Occipital lobe (tissue), 2 donors: ENCODE results near the gene MACROH2A2. TPM values are rescaled to one million over a fixed set of nuclear protein-coding genes. Genes with fewer than 3 reads are reported as not detected.
"Not testable (repeated sequence)": the region's sequence is repeated elsewhere in the genome, so short reads cannot be mapped to it uniquely, and the experiment has no call there.

Source experiments
- DNase-seq: peaks from one replicate; lab custom pipeline; 2025; lab: John Stamatoyannopoulos, UW
- total RNA-seq: library from RNA; depleted of rRNA; stranded (reverse); fragments of >200 nt; gene quantifications from one replicate; pipeline ENCODE4 v1.2.3, GENCODE V29; 2014

MACROH2A2 gene
- total RNA-seq, 1 donor from 2014 or later, result 23.6 TPM

DNA sequence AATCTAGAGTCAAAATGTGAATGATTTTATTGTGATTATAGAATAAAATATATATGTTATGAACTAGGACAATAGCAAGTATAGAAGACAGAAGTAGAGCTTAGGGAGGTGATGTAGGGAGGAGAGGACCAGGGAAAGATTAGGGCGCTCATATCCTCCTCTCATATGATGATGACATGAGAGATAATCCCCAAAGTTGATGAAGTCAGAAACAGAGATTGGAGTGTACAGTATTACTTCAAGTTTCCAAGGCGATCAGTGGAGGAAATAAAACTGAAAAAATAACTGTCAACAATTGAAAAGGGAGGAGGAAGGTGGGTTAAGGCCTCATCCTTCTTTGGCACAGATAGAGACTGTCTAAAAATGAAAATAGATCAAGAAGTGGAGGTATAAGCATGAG is 14.9 kb downstream of the MACROH2A2 start:
- DNase-seq, result no peak

DNA sequence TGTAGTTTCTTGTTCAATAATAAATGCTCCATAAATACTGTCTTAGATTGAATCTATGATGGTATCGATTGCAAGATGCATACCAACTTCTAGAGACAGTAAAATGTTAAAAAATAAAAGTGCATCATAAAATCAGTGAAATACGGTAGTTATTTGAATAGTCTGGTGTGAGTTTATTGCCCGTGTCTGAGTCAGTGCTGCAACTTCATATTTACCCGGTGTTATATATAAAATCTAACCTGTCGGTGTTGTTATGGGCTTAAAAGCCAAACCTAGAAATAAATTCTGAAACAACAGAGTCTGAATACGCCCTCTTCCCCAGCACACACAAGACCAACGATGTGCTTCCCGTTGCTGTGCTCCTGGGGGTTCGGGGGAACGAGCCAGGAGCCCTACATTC is 16.3 kb downstream of the MACROH2A2 start:
- DNase-seq, result no peak

DNA sequence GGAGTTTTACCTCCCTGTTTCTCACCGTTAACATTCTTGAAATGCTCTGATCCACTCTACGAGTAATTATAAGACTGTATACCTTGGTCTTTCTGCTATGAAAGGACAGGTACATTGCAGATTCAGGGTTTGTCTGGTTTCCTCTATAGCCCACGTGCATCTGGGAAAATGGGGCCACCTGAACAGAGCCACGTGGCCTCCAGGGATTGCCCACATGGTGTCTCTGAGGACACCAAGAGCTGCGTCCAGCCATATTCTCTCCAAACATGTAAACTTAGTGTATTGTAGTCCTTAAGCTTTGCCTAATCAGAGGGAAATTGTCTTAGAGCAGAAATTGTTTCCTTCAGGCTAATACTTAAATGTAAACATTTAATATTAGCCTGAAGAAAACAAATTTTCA is 16.7 kb downstream of the MACROH2A2 start:
- DNase-seq, result no peak

DNA sequence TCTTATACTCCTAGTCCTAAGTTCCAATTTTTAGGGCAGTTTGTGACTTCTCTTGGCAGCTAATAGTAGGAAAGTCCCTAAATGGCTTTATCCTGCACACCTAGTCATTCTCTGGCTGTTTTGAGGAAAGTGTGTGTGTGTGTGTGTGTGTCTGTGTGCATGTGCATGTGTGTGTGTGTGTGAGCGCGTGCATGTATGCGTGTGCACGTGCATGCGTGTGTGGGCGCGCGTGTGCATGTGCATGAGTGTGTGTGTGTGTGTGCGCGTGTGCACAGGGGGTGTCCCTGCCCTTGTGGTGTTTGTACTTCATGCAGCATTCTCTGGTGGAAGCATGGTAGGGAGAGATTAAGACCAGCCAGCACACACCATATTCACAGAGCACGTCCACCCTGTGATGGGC is 18.2 kb downstream of the MACROH2A2 start:
- no peak for DNase-seq

DNA sequence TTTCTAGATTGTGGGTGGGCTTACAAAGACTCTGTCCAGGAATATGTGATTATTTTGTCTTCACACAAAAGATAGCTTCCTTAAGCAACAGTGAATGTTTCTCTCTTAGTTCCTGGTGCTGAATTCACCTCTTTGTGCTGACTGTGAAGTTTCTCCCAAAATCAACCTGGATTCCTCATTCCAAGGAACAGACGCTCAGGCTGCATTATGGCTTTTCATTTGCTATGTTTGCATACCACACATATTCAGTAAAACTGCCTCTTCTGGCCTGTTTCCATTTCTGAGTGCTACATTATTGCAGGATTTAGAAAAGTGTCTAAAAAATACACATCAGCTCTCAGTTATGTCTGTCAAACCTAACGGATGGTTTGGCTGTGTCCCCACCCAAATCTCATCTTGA is 21.5 kb downstream of the MACROH2A2 start:
- DNase-seq, result no peak

DNA sequence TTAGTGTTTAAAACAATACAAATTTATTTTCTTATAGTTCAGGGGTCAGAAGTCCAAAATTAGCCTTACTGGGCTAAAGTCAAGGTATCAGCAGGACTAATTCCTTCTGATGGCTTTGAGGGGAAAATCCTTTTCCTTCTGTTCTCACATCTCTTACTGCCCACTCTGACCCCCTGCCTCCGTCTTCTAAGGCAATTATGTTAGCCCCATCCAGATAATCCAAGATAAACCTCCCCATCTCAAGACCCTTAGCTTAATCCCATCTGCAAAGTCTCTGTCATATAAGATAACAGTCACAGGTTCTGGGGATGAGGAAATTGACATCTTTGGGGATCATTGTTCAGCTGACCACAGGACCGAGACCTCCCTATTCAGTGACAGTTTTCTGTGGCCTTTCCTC is 22.3 kb downstream of the MACROH2A2 start:
- no peak for DNase-seq

DNA sequence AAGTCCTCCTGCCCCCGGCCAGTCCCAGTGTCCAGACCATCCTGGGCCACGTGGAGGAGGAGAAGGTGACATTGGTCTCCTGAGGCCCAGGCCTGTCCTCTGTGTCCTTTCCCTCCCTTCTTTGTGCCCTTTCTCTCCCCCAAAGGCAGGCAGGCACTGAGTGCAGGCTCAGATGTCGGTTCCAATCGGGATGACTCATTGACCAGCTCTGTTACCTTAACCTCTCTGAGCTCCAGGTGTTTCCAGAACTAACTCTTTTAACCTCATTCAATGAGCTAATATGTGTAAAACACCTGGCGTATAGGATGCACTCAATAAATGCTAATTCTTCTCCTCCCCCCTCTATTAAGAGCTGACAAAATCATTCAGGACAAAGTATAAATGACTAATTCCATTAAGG is 25.7 kb downstream of the MACROH2A2 start:
- no peak for DNase-seq

DNA sequence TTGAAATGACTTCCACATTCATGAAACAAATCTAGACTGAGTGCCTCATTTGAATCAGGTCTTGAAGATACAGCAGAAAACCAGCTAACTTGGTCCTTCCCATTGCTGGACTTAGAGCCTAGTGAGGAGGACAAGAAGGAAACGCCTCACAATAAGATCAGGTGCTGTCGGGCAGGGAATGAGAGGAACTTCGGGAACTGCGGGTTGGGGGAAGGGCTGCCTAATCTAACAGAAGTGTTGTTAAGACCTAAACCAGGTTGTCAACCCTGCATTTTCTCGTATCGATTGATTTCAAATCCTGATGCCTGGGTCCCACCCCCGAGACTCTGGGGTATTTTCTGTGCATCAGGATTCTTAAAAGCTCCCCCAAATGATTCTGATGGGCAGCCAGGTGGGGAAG is 26.3 kb downstream of the MACROH2A2 start:
- no peak for DNase-seq

DNA sequence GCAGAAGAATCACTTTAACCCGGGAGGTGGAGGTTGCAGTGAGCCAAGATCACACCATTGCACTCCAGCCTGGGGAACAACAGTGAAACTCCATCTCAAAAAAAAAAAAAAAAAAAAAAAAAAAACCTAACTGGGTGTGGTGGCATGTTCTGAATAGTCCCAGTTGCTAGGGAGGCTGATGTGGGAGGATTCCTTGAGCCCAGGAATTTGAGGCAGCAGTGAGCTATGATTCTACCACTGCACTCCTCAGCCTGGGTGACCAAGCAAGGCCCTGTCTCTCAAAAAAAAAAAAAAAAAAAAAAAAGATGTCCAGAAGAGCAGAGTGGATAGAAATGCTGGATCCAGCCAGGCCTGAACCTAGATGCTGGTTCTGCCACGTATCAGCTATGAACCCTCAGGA is 28.1 kb downstream of the MACROH2A2 start:
- not testable (repeated sequence) for DNase-seq

DNA sequence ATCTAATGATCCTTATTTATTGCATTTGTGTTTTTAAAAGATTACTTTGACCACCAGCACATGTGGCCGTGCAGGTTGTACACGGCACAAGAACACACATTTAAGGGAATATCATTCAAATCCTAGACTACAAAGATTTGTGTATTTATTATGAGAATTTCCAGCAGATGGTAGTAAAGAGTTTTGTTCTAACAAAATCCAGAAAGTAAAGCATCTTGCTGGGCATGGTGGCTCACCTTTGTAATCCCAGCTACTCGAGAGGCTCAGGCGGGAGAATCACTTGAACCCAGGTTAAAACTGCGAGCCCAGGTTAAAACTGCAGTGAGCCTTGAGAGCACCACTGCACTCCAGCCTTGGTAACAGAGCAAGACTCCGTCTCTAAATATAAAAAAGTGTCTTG is 31.5 kb downstream of the MACROH2A2 start:
- DNase-seq, result no peak

DNA sequence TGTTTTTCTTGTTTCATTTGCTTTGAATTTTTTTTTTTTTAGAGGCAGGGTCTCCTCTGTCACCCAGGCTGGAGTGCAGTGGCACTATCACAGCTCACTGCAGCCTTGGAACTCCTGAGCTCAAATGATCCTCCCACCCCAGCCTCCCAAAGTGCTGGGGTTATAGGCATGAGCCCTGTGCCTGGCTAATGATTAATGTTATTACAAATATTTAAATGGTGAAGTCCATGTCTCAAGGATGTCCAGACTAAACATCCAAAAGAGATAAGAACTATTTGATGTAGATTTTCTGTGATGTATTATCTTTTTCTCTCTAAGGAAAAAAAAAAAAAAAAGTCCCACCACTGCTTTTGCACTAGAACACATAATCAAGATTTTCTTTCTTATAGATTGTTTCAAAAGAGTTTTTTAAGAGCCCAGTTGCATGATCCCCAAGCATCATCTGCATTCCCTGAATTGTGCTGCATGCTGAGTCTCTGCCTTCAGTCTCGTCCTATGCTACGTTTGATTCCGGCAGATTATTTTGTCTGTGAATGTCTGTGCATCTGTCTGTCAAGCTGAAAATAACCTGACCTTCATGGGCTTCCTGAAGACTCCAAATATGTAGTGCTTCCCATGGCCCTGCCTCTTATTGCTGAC is 33.4 kb downstream of the MACROH2A2 start:
- no peak for DNase-seq

DNA sequence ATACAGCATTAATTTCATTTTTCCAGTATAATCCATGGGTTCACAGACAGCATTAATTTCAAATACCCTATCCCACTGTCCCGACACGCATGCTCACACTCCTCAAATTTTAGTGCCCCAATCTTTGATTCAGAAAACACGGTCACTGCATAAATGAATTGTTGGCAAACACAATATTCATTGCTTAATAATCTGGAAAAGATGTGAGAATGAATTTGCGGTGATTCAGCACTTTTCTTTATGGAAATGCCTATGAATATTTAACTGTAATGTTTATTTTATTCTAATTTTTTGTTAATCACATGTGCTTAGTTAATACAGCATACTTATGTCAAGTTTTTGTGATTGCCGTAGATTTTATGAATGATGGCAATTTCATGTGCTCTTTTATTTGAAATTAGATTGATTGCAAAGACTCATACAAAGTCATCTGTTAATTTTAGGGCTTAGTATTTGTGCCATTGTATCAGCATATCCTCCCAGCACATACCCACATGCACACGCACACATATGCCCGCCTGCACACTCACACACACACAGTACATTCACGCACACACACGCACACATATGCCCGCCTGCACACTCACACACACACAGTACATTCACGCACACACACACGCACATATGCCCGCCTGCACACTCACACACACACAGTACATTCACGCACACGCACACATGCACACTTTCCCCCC is 35.1 kb downstream of the MACROH2A2 start:
- no peak for DNase-seq

DNA sequence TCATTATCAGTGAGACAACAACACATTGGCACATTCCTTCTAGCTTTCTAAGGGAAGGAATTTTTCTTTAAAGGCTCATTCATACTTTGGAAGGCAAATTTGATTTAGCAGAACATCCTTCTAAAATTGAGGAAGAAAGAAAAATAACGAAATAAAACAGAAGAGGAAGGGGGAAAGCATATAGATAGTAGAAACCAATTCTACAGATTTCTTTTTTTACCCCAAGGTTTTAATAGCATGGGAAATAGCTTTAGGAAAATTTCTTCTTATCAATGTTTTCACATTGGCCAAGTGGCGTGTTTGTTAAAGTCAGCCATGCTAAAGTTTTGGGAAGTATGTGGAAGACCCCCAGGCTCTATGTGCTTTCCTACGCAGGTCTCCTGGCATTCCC is 35.7 kb downstream of the MACROH2A2 start:
- no peak for DNase-seq

DNA sequence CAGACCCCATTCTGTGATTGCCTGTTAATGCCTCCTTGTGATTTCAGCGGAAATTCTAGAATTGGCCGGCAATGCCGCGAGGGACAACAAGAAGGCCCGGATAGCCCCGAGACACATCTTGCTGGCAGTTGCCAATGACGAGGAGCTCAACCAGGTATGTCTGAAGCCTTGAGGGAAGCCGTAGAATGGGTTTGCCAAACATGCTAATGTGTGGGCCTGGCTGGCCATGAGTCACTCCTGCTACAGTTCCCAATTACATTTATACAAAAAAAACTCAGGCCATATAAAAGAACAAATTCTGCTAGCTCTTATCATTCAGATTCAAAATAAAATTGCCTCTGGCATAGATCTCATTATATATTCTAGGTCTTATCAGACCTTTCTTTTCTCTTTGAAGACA is 37.4 kb downstream of the MACROH2A2 start:
- DNase-seq, result no peak

DNA sequence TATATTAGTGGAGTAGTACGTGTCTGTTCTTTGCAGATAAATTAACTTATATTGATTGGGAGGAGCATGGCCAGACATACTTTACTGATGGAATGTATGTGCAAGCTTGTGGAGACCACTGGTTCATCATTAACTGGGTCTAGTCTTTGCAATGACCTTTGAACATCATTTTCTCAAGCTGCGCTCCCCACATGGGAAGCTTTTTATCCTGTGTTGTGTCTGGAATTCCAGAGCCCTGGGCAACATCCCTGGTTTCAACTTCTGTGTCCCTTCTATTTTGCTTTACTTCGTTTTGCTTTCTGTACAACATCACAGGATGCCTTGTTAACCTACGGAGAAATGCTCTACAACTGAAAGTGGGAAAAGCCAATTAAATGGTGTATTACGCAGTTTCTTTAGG is 38.3 kb downstream of the MACROH2A2 start:
- DNase-seq, result no peak

DNA sequence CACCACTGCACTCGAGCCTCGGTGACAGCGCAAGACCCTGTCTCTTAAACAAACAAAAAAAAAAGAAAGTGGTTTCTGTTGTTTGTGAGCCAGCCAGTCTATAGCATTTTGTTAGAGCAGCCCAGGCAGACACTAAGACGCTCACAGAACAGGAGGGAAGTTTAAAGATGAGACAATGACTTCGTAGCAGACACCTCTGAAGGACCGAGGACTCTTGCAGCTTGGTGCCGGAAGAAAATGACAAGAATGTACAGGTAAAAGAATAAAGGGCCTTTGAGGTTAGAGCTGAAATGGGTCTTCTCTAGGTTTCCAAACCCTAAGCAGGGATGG is 39.7 kb downstream of the MACROH2A2 start:
- no peak for DNase-seq

DNA sequence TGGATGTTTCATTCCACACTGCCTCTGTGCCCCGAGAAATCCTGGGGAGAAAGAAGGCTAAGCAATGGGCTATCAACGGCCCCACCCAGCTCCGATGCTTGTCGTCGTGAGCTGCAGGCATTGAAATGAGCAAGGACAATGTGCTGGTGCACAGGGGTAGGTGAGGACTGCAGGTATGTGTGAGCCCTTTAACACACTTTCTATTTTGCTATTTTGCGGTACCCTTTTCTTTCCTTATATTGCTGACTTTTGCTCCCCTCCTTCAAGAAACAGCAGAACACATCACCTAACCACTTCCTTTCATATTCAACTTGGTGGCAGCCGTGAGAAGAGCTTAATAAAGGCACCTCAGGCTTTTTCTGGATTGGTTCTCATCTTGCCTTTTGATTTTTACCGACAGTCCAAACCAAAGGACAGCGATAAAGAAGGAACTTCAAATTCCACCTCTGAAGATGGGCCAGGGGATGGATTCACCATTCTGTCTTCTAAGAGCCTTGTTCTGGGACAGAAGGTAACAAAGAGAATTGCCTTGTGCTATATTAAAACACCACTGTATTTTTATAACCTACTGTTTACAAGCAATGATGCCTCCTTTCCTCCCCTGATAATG is 40.8 kb downstream of the MACROH2A2 start:
- DNase-seq, result no peak

DNA sequence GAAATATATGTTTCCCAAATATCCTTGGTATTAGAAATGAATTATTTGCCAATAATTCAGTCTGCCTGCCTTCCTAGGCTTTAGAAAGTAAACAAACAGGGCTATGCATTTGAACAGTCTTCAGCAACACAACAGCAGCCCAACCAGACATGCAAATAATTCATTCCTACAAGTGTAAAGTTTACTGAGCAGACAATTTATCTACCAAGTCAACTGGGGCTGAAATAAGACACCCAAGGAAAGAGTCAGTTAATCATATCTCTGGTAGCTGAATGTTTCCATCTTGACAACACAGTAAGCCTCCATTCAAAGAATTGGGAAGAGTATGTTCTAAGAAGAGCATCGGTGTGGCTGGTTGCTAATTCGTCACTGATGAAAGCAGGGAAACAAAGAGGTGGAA is 41.6 kb downstream of the MACROH2A2 start:
- DNase-seq, result no peak

DNA sequence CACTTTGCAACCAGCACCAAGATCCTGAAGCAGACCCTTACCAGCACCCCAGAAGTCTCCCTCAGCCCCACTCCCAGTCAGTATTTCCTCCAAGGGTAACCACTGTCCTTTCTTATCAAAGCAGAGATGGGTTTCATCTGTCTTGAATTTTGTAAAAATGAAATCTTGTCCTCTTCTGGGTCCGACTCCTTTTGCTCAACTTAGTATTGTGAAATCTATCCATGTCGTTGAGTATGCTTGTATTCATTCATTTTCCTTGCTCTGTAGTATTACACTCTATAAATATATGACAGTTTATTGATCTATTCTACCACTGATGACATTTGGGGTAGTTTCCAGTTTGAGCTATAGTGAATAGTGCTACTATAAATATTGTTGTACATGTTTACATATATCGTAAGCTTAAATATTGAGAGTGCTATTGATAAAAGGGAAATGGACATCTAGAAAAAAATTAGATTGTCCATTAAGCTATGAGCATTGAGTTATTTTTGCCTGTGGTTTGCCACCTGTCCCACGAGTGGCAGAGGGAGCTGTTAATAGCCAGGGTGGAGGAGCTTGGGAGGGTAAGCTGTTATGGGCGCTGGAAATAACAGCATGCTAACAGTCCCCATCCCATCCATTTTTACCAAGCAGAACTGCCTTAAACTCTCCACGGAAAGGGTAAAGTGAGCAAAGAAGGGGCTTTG is 43.5 kb downstream of the MACROH2A2 start:
- no peak for DNase-seq

DNA sequence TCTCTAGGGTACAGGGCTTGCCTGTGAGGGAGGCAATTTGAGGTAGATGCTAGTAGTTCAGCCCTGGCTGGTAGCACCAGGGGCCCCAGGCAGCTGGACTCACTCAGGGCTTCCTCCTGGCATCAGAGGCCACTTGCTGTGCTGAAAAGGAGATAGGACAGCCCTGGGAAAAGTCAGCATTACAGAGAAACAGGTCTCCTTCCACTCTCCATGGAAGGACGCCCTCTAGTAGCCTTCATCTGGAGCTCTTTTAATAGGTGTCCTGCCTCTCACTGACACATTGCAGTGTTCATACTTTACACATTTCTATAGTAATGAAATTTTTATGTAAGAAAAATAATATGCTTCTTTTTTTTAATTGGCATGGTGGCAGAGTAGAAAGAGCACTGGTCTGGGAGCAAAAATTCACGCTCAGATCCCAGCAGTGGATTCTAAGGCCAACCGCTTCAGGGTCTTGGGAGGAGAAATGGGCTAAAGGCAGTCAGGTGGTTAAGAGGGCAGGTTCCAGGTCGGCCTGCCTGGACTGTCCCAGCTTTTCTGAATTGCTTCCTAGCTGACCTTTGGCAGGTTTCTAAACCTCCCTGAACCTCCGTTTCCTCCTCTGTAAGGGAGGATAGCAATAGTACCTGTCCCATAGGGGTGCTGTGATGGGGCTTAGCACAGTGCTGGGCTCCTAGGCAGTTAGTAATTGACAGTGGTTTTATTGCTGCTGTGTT is 44.2 kb downstream of the MACROH2A2 start:
- DNase-seq, result no peak

DNA sequence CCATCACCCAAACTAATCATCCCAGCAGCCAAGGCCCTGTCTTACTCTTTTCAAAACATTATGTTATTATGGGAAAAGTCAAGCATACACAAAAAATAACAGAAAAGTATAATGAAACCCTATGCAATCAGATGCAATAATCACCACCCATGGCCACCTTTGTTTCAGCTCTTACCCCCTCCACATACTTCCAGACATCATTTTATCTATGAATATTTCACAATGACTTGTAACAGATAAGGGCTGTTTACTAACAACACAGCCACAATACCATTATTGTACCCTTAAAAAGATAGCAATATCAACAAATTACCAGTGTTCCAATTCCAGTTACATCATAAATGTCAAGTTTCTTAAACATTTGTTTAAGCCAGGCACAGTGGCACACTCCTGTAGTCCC is 44.8 kb downstream of the MACROH2A2 start:
- DNase-seq, result no peak

DNA sequence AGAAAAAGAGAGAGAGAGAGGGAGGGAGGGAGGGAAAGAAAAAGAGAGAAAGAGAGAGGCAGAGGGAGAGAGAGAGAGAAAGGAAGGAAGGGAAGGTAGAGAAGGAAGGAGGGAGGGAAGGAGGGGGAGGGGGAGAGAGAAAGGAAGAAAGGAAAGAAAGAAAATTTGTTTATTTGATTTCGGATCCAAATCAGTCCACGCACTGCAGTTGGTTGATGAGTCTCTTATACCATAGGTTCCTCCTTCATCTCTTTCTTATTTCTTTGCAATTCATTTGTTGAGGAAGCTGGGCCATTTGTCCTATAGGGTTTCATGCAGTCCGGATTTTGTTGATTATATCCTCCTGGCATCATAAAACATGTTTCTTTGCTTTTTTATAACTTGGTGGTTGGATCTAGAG is 45.6 kb downstream of the MACROH2A2 start:
- no peak for DNase-seq
